GM23248 (cell line): ENCODE data around the gene CNPY3. TPM values are rescaled to one million over a fixed set of nuclear protein-coding genes. Genes with fewer than 3 reads are reported as not detected.

ENCODE experiments used
- DNase-seq: peaks from one replicate; pipeline ENCODE4 v3.0.0-alpha.2; 2015
- H2AFZ ChIP-seq: fragments of 200-600 bp; sonication (generic); 2 replicates; pipeline ENCODE4 v1.6.1; 2016; ENCODE audit warnings: antibody characterized with exemption
- H3F3A ChIP-seq: fragments of 200-600 bp; sonication (generic); 2 replicates; pipeline ENCODE4 v1.6.1; 2016; ENCODE audit warnings: mild to moderate bottlenecking, antibody characterized with exemption, mixed run types; ENCODE audit not compliant: insufficient read depth
- H3K27ac ChIP-seq: fragments of 200-600 bp; sonication (generic); 2 replicates; pipeline ENCODE4 v1.5.1; 2016; ENCODE audit warnings: mild to moderate bottlenecking
- H3K27me3 ChIP-seq: fragments of 200-600 bp; sonication (generic); replicated peaks from 2 replicates; pipeline ENCODE4 v1.6.1; 2016; ENCODE audit warnings: mild to moderate bottlenecking; ENCODE audit not compliant: insufficient read depth
- H3K36me3 ChIP-seq: fragments of 200-600 bp; sonication (generic); 2 replicates; pipeline ENCODE4 v1.6.1; 2016; ENCODE audit warnings: low read depth, mild to moderate bottlenecking
- H3K4me1 ChIP-seq: fragments of 200-600 bp; sonication (generic); 2 replicates; pipeline ENCODE4 v1.6.1; 2016; ENCODE audit warnings: mild to moderate bottlenecking; ENCODE audit not compliant: insufficient read depth
- H3K4me2 ChIP-seq: fragments of 200-600 bp; sonication (generic); one replicate; pipeline ENCODE4 v1.6.1; 2016; ENCODE audit warnings: mild to moderate bottlenecking; ENCODE audit not compliant: unreplicated experiment
- H3K4me3 ChIP-seq: fragments of 200-600 bp; sonication (generic); 2 replicates; pipeline ENCODE4 v1.5.1; 2016; ENCODE audit warnings: mild to moderate bottlenecking
- H3K79me2 ChIP-seq: fragments of 200-600 bp; sonication (generic); 2 replicates; pipeline ENCODE4 v1.6.1; 2016; ENCODE audit warnings: mild to moderate bottlenecking; ENCODE audit not compliant: insufficient read depth
- H3K9ac ChIP-seq: fragments of 200-600 bp; sonication (generic); 2 replicates; pipeline ENCODE4 v1.6.1; 2016; ENCODE audit warnings: mild to moderate bottlenecking
- H3K9me2 ChIP-seq: fragments of 200-600 bp; sonication (generic); 2 replicates; pipeline ENCODE4 v1.6.1; 2016; ENCODE audit warnings: mixed run types, mild to moderate bottlenecking, moderate library complexity; ENCODE audit not compliant: insufficient read depth
- H3K9me3 ChIP-seq: fragments of 200-600 bp; sonication (generic); one replicate; pipeline ENCODE4 v1.6.1; 2017; ENCODE audit warnings: low read depth
- H4K20me1 ChIP-seq: fragments of 200-600 bp; sonication (generic); 2 replicates; pipeline ENCODE4 v1.6.0; 2016; ENCODE audit not compliant: insufficient read depth
- EZH2 ChIP-seq: fragments of 200-600 bp; sonication (generic); IDR thresholded peaks from 2 replicates; pipeline ENCODE4 v1.6.1; 2018; ENCODE audit warnings: antibody characterized with exemption, mild to moderate bottlenecking; ENCODE audit not compliant: insufficient read depth, poor library complexity, severe bottlenecking
- EZH2phosphoT487 ChIP-seq: fragments of 200-600 bp; sonication (generic); IDR thresholded peaks from 2 replicates; pipeline ENCODE4 v1.6.1; 2018; ENCODE audit warnings: antibody characterized with exemption, moderate library complexity, mild to moderate bottlenecking, low read depth; ENCODE audit not compliant: insufficient read depth
- WGBS, 2 experiments: methylation state at CpG; one replicate each; pipeline ENCODE4 v1.1.6; 2015 to 2017; ENCODE audit warnings: low lambda C conversion rate in 2 of 2, low coverage in 1 of 2; ENCODE audit errors: missing lambda C conversion rate in 2 of 2; 5-methylcytosine and 5-hydroxymethylcytosine counted together
- in situ Hi-C: fragments of 300-500 bp; cut with MboI; formaldehyde crosslinking; loops from 2 replicates; pipeline ENCODE4 v1.15.0; 2020
- polyA plus RNA-seq: library from polyadenylated mRNA; unstranded; fragments of >200 nt; fragmentation: Nextera tagmentation; extraction: Ambion mirVana; gene quantifications from 2 replicates; pipeline ENCODE4 v1.2.1, GENCODE V29; 2016
- total RNA-seq: library from RNA; depleted of rRNA; stranded (reverse); fragments of >200 nt; shearing (Covaris generic); gene quantifications from 2 replicates; pipeline ENCODE4 v1.2.3, GENCODE V29; 2014

CNPY3 gene
- total and polyA plus RNA-seq, 2 experiments from 2014 or later, result 45.1 to 58.6 TPM

GRCh38 chr6:42914546-42914945, 14.7 kb upstream of the CNPY3 start:
- Histone ChIP-seq H3K79me2 (no peaks in the 10 kb centered on the region), H4K20me1 (no peaks in the 10 kb centered on the region), H3K4me1 (no peaks in the 10 kb centered on the region), H3K27ac (no peak overlapping the region), H3K4me2 (no peak overlapping the region), H2AFZ (no peak overlapping the region), H3K27me3 (no peaks in the 10 kb centered on the region), H3K9ac (no peak overlapping the region), H3K9me2 (no peaks in the 10 kb centered on the region), H3F3A (no peaks in the 10 kb centered on the region), H3K36me3 (no peaks in the 10 kb centered on the region), H3K9me3 (no peaks in the 10 kb centered on the region), H3K4me3 (no peak overlapping the region)
- 34 to 35% methylated on average over 4 of the region's 4 CpGs for WGBS, 2 experiments
- DNase-seq, result peak; percentile 33
- TF ChIP-seq EZH2phosphoT487 (no peak), EZH2 (no peak)
- in situ Hi-C loops, result no loop called here

- Histone ChIP-seq H3K9ac (no peak within 1 kb of the TSS), H3K79me2 (no peaks in the 10 kb centered on the region), H3K9me2 (no peaks in the 10 kb centered on the region), H3K27me3 (no peaks in the 10 kb centered on the region), H3K27ac (no peak within 1 kb of the TSS), H3K36me3 (no peaks in the 10 kb centered on the region), H3K9me3 (no peaks in the 10 kb centered on the region), H3K4me1 (peaks cover 2% of the 10 kb centered on the region; the same call in 1 of the 2 replicates), H3F3A (no peaks in the 10 kb centered on the region), H4K20me1 (no peaks in the 10 kb centered on the region), H3K4me2 (no peak within 1 kb of the TSS), H3K4me3 (no peak within 1 kb of the TSS), H2AFZ (no peak within 1 kb of the TSS)
- in situ Hi-C loops, result no loop called here
- no peak for DNase-seq
- TF ChIP-seq EZH2phosphoT487 (no peak), EZH2 (no peak)
- 55% methylated on average over 10 of the region's 10 CpGs for WGBS, 2 experiments
Observed at GRCh38 chr6:42915732-42916131, 13.5 kb upstream of the CNPY3 start, which contains the start of gene PTCRA. Gene PTCRA, plus strand, starts transcription at chr6:42916053. Its CDS starts 17 bp downstream, at chr6:42916070.

GRCh38 chr6:42916288-42916687, 13.0 kb upstream of the CNPY3 start:
- Histone ChIP-seq H3K9me3 (no peaks in the 10 kb centered on the region), H3K79me2 (no peaks in the 10 kb centered on the region), H3K4me1 (peaks cover 2% of the 10 kb centered on the region; the same call in 1 of the 2 replicates), H3K9me2 (no peaks in the 10 kb centered on the region), H3K27me3 (no peaks in the 10 kb centered on the region), H3K27ac (no peak overlapping the region), H2AFZ (no peak overlapping the region), H3K4me2 (no peak overlapping the region), H3F3A (no peaks in the 10 kb centered on the region), H3K4me3 (no peak overlapping the region), H3K36me3 (no peaks in the 10 kb centered on the region), H4K20me1 (no peaks in the 10 kb centered on the region), H3K9ac (no peak overlapping the region)
- TF ChIP-seq EZH2 (no peak), EZH2phosphoT487 (no peak)
- in situ Hi-C loops, result no loop called here
- DNase-seq, result no peak
- WGBS, 2 experiments, result 50% methylated on average over 1 of the region's 1 CpG

- WGBS, 2 experiments, result 58 to 61% methylated on average over 6 of the region's 6 CpGs
- Histone ChIP-seq H3K9ac (no peak overlapping the region), H3K27ac (no peak overlapping the region), H4K20me1 (no peaks in the 10 kb centered on the region), H3K79me2 (no peaks in the 10 kb centered on the region), H3K9me3 (no peaks in the 10 kb centered on the region), H3K36me3 (no peaks in the 10 kb centered on the region), H3K27me3 (no peaks in the 10 kb centered on the region), H2AFZ (no peak overlapping the region), H3K4me3 (no peak overlapping the region), H3K4me1 (peaks cover 2% of the 10 kb centered on the region; the same call in 1 of the 2 replicates), H3K9me2 (no peaks in the 10 kb centered on the region), H3F3A (no peaks in the 10 kb centered on the region), H3K4me2 (no peak overlapping the region)
- TF ChIP-seq EZH2 (no peak), EZH2phosphoT487 (no peak)
- in situ Hi-C loops, result no loop called here
- no peak for DNase-seq
Observed at GRCh38 chr6:42921801-42922200, 7.5 kb upstream of the CNPY3 start.

GRCh38 chr6:42923666-42924065, 5.6 kb upstream of the CNPY3 start:
- H3K27ac ChIP-seq, result no peak overlapping the region
- H3K27me3 ChIP-seq, result no peaks in the 10 kb centered on the region
- no peaks in the 10 kb centered on the region for H3K79me2 ChIP-seq
- no peak overlapping the region for H3K9ac ChIP-seq
- TF ChIP-seq EZH2phosphoT487, result no peak
- no peak for TF ChIP-seq EZH2
- H3K4me3 ChIP-seq, result no peak overlapping the region
- H3K9me2 ChIP-seq, result no peaks in the 10 kb centered on the region
- H4K20me1 ChIP-seq, result no peaks in the 10 kb centered on the region
- peaks cover 6% of the 10 kb centered on the region; the same call in 1 of the 2 replicates for H3F3A ChIP-seq
- in situ Hi-C loops, result no loop called here
- DNase-seq, result peak; percentile 12
- H3K9me3 ChIP-seq, result no peaks in the 10 kb centered on the region
- no peak overlapping the region for H2AFZ ChIP-seq
- no peaks in the 10 kb centered on the region for H3K36me3 ChIP-seq
- peaks cover 6% of the 10 kb centered on the region for H3K4me1 ChIP-seq
- no peak overlapping the region for H3K4me2 ChIP-seq
- 82 to 87% methylated on average over 2 of the region's 2 CpGs for WGBS, 2 experiments
